Activated T-helper 2 cell treated with anti-CD3 and anti-CD28 coated beads, Interferon-gamma antibody, Interleukin-2, Interleukin-4, amounts not matched to agents 10 μg/mL and 5 μg/mL and 100 μg/mL, durations not matched to agents 14 hours and 24 hours and 36 hours (primary cell): Measurements from ENCODE around the gene VN1R5. TPM values are rescaled to one million over a fixed set of nuclear protein-coding genes. Genes with fewer than 3 reads are reported as not detected.

Source experiments
- DNase-seq: peaks from one replicate; pipeline ENCODE4 v3.0.0; 2021; ENCODE audit warnings: low spot score
- H3K27ac Mint-ChIP-seq: one replicate; pipeline ENCODE4 v1.8.0; 2021; ENCODE audit warnings: mixed read lengths
- H3K27me3 Mint-ChIP-seq: one replicate; pipeline ENCODE4 v1.8.0; 2021; ENCODE audit warnings: low read depth, mixed read lengths
- H3K36me3 Mint-ChIP-seq: one replicate; pipeline ENCODE4 v1.8.0; 2021; ENCODE audit warnings: low read depth, mixed read lengths
- H3K4me1 Mint-ChIP-seq: one replicate; pipeline ENCODE4 v1.8.0; 2021; ENCODE audit warnings: low read depth, mixed read lengths
- H3K4me3 Mint-ChIP-seq: one replicate; pipeline ENCODE4 v1.8.0; 2021; ENCODE audit warnings: low read depth, mild to moderate bottlenecking, moderate library complexity, mixed read lengths
- H3K9me3 Mint-ChIP-seq: one replicate; pipeline ENCODE4 v1.8.0; 2021; ENCODE audit warnings: mixed read lengths
- intact Hi-C: fragments of 100-400 bp; cut with micrococcal nuclease; formaldehyde crosslinking; loops from one replicate; pipeline ENCODE4 v1.15.1; 2023
- total RNA-seq: library from RNA; stranded (reverse); gene quantifications from 2 replicates; pipeline ENCODE4 v1.2.3, GENCODE V29; 2022

Gene VN1R5
- total RNA-seq, 1 donor from 2014 or later: not detected

DNA sequence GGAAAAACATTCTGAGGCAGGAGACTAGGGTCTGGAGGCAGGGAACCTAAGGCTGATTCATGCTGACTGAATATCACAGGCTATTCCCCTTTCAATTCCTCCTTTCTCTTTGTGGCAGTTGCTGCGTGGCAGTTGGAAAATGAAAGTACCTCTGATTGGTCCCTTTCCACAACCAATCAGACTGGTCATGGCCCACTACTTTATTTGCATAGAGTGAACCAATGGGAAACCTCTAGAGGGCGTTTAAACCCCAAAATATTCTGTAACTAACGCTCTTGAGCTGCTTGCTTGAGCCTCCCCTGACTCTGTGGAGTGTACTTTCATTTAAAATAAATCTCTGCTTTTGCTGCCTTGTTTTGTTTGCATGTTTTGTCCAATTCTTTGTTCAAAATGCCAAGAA lies 27.7 kb upstream of the VN1R5 start:
- no peak for DNase-seq
- Mint-ChIP-seq H3K27me3 (no peaks in the 10 kb centered on the region), H3K4me1 (no peaks in the 10 kb centered on the region), H3K9me3 (peaks cover 62% of the 10 kb centered on the region), H3K27ac (no peak overlapping the region), H3K4me3 (no peak overlapping the region), H3K36me3 (no peaks in the 10 kb centered on the region)
- intact Hi-C loops: no loop called here

DNA sequence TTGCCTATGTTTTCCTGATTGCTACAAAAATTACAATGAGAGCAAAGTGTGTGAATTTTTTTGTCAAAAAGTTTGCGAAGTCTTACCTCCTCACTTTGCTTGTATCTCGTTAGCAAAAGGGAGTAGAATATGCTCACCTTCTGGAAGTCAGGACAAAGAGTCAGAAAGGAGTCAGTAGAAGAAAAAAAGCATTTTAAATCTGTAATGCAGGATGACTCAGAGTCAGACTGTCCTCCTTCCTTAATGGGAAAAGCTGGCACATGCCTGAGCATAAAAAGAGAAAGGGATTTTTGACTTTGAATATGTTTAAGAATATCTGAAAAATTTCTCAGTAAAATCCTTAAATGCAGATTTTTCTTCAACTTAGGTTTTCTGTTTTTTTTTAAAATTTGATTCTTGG lies 14.2 kb upstream of the VN1R5 start:
- DNase-seq: no peak
- Mint-ChIP-seq H3K27ac (no peak overlapping the region), H3K9me3 (peaks cover 17% of the 10 kb centered on the region), H3K27me3 (no peaks in the 10 kb centered on the region), H3K36me3 (no peaks in the 10 kb centered on the region), H3K4me1 (no peaks in the 10 kb centered on the region), H3K4me3 (no peak overlapping the region)
- intact Hi-C loops: no loop called here

DNA sequence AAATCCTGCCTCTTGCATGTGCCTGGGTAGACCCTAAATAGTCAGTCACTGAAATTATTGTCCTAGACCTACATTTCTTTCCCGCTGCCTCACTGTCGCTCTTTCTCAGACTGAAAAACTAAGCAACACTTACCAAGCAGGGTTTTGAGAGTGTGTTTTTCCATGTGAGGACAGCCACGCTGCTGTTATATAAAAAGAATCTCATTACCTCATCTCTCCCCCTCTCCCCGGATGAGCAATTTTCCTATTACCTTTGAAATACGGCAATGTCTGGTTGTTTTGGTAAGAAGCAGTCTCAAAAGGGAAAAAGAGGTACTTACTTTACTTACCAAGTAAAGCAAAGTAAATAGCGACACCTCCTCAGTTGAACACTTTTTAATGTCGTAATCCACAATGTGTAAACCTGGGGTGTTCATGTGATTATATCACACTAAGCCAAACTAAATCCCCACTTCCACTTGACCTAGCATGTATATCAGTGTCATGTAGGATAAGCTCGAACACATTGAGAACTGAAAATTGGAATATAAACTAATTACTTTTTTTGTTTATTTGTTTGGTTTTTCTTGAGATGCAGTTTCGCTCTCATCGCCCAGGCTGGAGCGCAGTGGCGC lies 12.2 kb upstream of the VN1R5 start:
- H3K4me3 Mint-ChIP-seq: no peak overlapping the region
- H3K4me1 Mint-ChIP-seq: no peaks in the 10 kb centered on the region
- no peak for DNase-seq
- no peak overlapping the region for H3K27ac Mint-ChIP-seq
- H3K36me3 Mint-ChIP-seq: no peaks in the 10 kb centered on the region
- no peaks in the 10 kb centered on the region for H3K27me3 Mint-ChIP-seq
- intact Hi-C loops: no loop called here
- peaks cover 25% of the 10 kb centered on the region for H3K9me3 Mint-ChIP-seq

DNA sequence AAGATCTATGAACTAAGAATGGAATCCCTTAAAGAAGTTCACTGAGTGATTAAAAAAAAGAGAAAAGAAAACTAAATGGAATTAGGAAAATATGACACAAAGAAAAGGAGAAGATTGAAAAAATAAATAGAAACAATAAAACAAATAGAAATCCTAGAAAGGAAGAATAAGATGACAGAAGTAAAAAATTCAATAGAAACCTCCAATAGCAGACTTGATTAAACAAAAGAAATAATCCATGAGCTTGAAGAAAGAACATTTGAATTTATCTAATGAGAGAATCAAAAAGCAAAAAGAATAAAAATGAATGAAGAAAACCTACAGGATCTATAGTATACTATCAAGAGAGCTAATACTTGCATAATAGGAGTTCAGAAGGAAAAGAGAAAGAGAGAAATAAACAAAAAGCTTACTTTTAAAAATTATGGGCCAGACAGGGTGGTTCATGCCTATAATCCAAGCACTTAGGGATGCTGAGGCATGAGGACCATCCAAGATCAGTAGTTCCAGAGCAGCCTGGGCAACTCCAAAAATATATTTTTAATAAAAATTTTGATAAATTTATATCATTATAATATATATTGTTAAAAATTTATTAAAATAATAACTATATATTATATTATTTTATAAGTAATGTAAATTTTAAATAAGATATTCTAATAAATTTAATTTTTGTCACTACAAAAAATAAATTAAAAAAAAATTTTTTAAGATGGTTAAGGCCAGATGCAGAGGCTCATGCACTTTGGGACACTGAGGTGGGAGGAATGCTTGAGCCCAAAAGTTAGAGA lies 9.4 kb upstream of the VN1R5 start:
- no peaks in the 10 kb centered on the region for H3K27me3 Mint-ChIP-seq
- no peak for DNase-seq
- no peaks in the 10 kb centered on the region for H3K4me1 Mint-ChIP-seq
- H3K36me3 Mint-ChIP-seq: no peaks in the 10 kb centered on the region
- H3K27ac Mint-ChIP-seq: no peak overlapping the region
- H3K9me3 Mint-ChIP-seq: peaks cover 32% of the 10 kb centered on the region
- H3K4me3 Mint-ChIP-seq: no peak overlapping the region
- intact Hi-C loops: no loop called here

DNA sequence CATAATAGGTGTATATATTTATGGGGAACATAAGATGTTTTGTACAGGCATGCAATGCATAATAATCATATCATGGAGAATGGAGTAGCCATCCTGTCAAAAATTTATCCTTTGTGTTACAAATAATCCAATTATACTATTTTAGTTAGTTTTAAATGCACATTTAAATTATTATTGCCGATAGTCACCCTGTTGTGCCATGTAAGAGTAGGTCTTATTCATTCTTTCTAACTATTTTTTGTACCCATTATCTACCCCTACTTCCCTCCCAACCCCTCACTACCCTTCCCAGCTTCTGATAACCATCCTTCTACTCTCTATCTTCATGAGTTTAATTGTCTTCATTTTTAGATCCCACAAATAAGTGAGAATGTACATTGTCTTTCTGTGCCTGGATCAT lies 8.3 kb upstream of the VN1R5 start:
- Mint-ChIP-seq H3K27me3 (no peaks in the 10 kb centered on the region), H3K4me3 (no peak overlapping the region), H3K27ac (no peak overlapping the region), H3K4me1 (no peaks in the 10 kb centered on the region), H3K9me3 (peaks cover 39% of the 10 kb centered on the region), H3K36me3 (no peaks in the 10 kb centered on the region)
- intact Hi-C loops: no loop called here
- DNase-seq: no peak

DNA sequence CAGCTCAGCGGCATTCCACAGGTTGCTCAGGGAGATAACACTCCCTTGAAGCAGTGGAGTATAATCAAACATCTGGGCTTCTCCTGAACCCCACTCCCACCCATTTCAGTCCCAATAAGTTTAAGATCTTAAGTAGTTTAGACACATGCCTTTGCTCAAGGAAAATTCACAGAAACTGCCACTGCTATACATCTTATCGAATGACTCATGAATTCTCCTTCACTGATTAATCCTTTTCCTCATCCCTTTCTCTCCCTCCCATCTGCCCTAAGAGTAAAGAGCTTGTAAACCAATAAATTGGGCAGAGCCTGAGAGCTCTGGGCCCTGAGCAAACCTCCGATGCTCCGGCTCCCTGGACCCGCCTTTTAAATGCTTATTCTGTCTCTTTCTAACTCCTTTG lies 10.2 kb downstream of the VN1R5 start:
- no peaks in the 10 kb centered on the region for H3K4me1 Mint-ChIP-seq
- H3K4me3 Mint-ChIP-seq: no peak overlapping the region
- intact Hi-C loops: no loop called here
- no peak for DNase-seq
- no peaks in the 10 kb centered on the region for H3K36me3 Mint-ChIP-seq
- H3K27me3 Mint-ChIP-seq: no peaks in the 10 kb centered on the region
- peaks cover 25% of the 10 kb centered on the region for H3K9me3 Mint-ChIP-seq
- H3K27ac Mint-ChIP-seq: no peak overlapping the region

DNA sequence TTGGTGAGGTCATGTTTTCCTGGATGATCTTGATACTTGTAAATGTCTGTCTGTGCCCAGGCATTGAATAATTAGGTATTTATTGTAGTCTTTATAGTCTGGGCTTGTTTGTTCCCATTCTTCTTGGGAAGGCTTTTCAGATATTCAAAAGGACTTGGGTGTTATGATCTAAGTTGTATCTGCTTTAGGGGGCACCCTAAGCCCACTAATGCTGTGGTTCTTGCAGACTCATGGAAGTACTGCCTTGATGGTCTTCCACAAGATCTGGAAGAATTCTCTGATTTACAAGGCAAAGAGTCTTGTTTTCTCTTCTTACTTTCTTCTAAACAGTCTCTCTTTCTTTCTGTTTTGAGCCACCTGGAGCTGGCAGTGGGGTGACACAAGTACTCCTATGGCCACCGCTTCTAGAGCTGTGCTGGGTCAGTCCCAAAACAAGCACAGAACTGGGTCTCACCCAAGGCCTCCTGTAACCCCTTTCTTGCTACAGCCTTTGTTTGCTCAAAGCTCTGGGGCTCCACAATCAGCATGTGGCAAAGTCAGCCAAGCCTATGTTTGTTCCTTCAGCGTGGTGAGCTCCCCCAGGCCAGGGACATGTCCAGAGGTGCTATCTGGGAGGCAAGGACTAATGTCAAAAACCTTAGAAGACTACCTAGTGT lies 12.6 kb downstream of the VN1R5 start:
- no peaks in the 10 kb centered on the region for H3K4me1 Mint-ChIP-seq

DNA sequence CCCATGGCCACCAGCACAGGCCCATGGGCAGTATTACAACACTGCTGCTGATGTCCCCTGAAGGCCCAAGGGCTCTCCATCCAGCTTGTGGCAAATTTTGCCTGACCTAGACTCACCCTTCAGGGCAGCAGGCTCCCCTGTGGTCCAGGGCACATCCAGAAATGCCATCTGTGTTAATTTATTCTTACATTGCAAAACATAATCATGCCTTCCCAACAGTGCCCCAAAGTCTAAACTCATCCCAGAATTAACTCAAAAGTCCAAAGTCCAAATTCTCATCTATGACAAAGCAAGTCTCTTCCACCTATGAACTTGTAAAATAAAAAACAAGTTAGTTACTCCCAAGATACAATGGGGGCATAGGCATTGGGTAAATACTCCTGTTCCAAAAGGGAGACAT lies 13.3 kb downstream of the VN1R5 start:
- Mint-ChIP-seq H3K27me3 (no peaks in the 10 kb centered on the region), H3K4me3 (no peak overlapping the region), H3K36me3 (no peaks in the 10 kb centered on the region), H3K4me1 (no peaks in the 10 kb centered on the region), H3K9me3 (peaks cover 24% of the 10 kb centered on the region), H3K27ac (no peak overlapping the region)
- DNase-seq: no peak
- intact Hi-C loops: no loop called here

More for the DNA sequence above, 12.6 kb downstream of the VN1R5 start:
- no peaks in the 10 kb centered on the region for H3K27me3 Mint-ChIP-seq
- intact Hi-C loops: no loop called here
- H3K4me3 Mint-ChIP-seq: no peak overlapping the region
- H3K27ac Mint-ChIP-seq: no peak overlapping the region
- no peak for DNase-seq
- no peaks in the 10 kb centered on the region for H3K36me3 Mint-ChIP-seq
- peaks cover 28% of the 10 kb centered on the region for H3K9me3 Mint-ChIP-seq

DNA sequence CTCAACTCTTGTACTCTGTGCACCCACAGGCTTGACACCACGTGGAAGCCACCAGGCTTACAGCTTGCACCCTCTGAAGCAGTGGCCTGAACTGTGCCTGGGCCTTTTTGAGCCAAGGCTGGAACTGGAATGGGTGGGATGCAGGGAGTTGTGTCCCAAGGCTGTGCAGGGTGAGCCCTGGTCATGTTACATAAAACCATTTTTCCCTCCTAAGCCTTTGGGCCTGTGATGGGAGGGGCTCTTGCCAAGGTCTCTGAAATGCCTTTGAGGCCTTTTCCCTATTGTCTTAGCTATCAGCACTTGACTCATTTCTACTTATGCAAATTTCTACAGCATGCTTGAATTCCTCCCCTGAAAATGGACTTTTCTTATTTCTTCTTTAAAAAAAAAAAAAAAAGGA lies 14.1 kb downstream of the VN1R5 start:
- H3K4me3 Mint-ChIP-seq: no peak overlapping the region
- intact Hi-C loops: no loop called here
- no peaks in the 10 kb centered on the region for H3K27me3 Mint-ChIP-seq
- no peak for DNase-seq
- no peak overlapping the region for H3K27ac Mint-ChIP-seq
- H3K9me3 Mint-ChIP-seq: peaks cover 16% of the 10 kb centered on the region
- H3K4me1 Mint-ChIP-seq: no peaks in the 10 kb centered on the region
- no peaks in the 10 kb centered on the region for H3K36me3 Mint-ChIP-seq

DNA sequence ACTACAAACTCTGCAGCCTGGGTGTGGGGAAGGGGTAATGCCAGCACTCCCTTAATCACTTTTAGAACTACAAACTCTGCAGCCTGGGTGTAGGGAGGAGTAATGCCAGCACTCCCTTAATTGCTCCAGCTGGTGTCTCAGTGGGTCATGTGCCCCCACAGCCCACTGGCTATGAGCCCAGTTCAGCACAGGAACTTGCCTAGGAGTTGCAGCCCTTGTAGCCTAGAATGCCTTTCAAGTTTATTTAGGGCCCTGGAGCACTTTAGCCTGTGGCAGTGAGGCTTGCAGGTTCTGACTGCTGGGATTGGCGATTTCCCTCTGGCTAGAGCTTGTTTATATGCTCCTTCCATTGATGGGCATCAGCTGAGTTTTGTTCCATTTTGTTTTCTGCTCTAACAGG lies 17.1 kb downstream of the VN1R5 start:
- Mint-ChIP-seq H3K4me3 (no peak overlapping the region), H3K4me1 (no peaks in the 10 kb centered on the region)

DNA sequence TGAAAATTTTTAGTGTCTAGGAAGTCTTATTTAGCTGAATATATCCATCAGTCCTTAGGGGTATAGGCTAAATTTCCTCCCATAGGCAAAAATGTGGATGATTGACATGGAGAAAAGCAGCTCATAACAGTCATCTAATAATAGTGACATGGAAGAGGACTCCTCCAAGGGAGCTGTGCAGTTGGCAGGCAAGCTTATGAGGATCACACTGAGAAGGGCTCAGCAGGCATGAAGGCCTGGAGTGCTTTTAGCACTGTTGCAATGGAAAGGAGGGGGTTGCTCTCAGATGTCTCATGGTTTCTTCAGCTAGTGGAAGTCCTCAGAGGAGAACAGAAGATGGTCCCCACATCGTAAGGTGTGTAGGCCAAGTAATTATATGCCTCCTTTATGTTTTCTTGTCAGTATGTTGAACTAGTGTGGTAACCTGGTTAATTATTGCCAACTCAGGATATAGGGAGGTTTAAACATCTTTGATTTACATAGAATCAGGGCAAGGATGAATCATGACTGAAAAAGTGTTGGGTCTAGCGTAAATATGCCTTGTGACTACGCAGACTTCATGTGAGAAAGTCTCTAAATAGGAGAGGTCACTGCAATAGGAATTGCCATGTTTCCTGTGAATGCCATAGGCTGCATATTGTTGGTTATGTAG lies 18.9 kb downstream of the VN1R5 start:
- H3K4me3 Mint-ChIP-seq: no peak overlapping the region
- H3K27me3 Mint-ChIP-seq: no peaks in the 10 kb centered on the region
- H3K27ac Mint-ChIP-seq: no peak overlapping the region
- H3K4me1 Mint-ChIP-seq: no peaks in the 10 kb centered on the region
- no peaks in the 10 kb centered on the region for H3K36me3 Mint-ChIP-seq
- DNase-seq: no peak
- intact Hi-C loops: no loop called here
- peaks cover 26% of the 10 kb centered on the region for H3K9me3 Mint-ChIP-seq

More for the DNA sequence above, 17.1 kb downstream of the VN1R5 start:
- Mint-ChIP-seq H3K27me3 (no peaks in the 10 kb centered on the region), H3K9me3 (peaks cover 26% of the 10 kb centered on the region), H3K36me3 (no peaks in the 10 kb centered on the region), H3K27ac (no peak overlapping the region)
- intact Hi-C loops: no loop called here
- DNase-seq: no peak

DNA sequence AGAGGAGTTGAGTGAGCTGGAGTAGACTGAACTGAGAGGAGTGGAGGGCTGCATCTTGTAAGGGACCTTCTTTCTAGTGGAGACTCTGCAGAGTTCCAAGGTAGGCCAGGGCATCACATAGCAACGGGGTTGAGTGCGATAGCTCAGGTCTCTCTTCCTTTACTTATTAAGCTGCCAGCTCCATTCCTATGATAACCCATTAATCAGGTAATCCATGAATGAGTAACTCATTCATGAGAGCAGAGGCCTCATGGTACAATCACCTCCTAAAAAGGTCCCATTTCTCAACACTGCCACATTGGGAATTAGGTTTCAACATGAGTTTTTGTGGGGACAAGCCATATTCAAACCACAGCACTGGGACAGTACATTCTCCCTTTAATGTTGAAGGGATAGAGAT lies 21.3 kb downstream of the VN1R5 start:
- H3K4me1 Mint-ChIP-seq: no peaks in the 10 kb centered on the region
- no peak overlapping the region for H3K4me3 Mint-ChIP-seq
- H3K27ac Mint-ChIP-seq: no peak overlapping the region
- H3K27me3 Mint-ChIP-seq: no peaks in the 10 kb centered on the region
- H3K36me3 Mint-ChIP-seq: no peaks in the 10 kb centered on the region
- DNase-seq: no peak
- H3K9me3 Mint-ChIP-seq: peaks cover 15% of the 10 kb centered on the region
- intact Hi-C loops: no loop called here
